GM19395 (cell line): ENCODE measurements around the gene TRAPPC10.

ENCODE experiments used
- ATAC-seq: cut with Tn5 transposase; IDR thresholded peaks from one replicate; pipeline ENCODE4 v1.9.1; 2021; ENCODE audit warnings: mild to moderate bottlenecking, moderate library complexity; ENCODE audit not compliant: unreplicated experiment

The TRAPPC10 gene

GRCh38 chr21:43981151-43981870 is 30.8 kb upstream of the TRAPPC10 start:
- no peak for ATAC-seq

DNA sequence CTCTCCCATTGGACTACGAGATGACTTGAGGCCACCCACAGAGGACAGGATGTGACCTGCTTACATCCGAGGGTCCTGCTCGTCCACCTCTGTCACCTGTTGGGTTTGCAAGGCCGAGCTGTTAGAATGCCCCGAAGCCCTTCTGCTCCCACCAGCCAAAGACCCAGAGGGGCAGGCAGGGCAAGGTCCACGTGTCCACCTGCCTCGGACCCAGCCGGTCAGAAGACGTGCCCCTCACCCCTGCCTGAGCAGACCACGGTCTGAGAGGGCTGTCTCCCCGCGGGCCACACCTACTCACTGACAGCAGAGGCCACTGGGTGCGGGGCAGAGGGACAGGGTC is 30.3 kb upstream of the TRAPPC10 start:
- ATAC-seq, result no peak

- no peak for ATAC-seq
Measured at GRCh38 chr21:43982489-43983078, 29.5 kb upstream of the TRAPPC10 start.

DNA sequence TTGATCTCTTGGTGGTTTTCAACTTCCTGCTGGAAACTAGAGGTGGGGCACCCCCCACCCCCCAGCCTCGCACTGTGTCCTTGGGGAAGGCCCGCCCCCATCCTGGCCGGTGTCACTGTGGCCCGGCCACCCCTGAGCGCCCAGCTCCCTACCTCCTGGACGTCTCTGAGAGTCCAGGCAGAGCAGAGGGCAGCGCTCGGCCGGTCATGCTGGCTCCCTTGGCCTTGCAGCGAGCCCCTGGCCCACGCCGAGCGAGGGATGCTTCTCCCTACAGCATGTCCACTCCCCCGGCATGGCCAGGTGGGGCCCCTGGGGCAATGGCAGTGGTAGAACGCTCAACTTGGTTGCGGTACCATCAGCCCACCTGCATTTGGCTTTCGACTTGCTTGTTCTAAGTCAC is 28.7 kb upstream of the TRAPPC10 start:
- ATAC-seq, result no peak

DNA sequence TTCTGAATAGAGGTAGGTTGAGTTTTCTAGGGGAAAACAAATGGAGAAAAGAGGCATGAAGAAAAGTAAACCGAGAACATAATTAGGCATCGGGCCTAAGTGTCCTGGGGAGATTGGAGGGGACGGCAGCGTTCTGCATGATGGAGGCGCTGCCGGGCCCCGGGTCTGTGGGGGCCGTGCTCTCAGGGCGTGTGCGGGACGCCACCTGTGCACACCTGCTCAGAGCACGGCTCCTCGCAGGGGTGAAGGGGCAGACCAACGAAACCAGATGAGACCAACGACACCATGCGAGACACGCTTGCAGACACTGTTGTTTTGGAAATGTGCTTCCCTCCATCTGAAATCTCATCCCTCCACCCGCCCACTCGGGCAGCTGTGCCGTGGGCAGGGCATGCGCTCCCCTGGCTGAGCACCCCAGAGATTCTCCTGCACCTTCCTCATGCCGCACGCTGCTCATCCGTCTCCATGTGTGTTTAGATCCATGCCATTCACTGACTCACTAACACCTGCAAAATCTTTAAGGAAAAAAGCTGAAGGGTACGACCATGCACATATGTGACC is 28.2 kb upstream of the TRAPPC10 start:
- ATAC-seq, result no peak

GRCh38 chr21:43984905-43985689 is 27.0 kb upstream of the TRAPPC10 start:
- no peak for ATAC-seq

DNA sequence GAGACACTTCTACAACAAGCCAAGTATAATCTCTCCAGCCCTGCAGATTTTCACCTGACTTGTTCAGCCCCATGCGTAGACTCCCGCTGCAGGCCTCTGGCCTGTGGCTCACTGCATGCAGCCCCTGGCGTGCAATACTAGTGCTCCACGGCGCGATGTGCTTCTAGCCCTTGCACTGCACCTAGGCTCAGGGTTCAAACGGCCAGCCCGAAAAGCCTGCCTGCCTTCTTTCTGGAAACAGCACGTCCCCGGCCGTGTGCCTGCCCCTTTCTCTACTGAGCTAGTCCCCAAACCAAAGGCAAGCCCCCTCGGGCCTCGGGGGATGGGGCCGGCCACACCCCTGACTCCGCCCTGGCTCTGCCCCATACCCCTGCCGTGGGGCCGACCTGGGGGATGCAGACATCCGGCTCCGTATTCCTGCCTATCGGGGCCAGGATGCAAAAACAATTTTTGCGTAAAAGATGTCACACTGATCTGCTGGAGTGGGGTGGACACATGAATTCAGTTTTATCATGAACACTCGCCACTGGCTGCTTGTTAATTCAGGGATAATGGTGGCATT is 26.3 kb upstream of the TRAPPC10 start:
- ATAC-seq, result no peak

GRCh38 chr21:43986544-43987451 is 25.3 kb upstream of the TRAPPC10 start:
- no peak for ATAC-seq

DNA sequence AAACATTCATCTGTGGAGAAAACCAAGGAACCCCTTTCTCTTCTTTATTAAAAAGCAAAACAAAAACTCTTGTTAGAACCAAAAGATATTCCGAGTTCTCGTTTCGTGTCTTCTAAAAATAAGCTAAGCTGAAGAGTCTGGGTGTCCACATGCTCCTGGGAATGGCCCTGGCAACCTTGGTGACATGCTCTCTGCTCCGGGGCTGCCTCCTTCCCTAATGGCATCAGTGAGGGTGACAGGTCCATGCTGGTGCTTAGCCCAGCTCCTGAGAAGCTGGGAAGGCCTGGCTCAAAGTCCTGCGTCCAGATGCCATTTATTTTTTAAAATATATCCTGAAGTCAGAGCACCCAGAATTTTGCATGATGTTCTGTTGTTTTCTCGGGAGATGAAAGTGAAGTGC is 24.6 kb upstream of the TRAPPC10 start:
- ATAC-seq, result no peak

- no peak for ATAC-seq
Measured at GRCh38 chr21:43988016-43988415, 24.1 kb upstream of the TRAPPC10 start.

DNA sequence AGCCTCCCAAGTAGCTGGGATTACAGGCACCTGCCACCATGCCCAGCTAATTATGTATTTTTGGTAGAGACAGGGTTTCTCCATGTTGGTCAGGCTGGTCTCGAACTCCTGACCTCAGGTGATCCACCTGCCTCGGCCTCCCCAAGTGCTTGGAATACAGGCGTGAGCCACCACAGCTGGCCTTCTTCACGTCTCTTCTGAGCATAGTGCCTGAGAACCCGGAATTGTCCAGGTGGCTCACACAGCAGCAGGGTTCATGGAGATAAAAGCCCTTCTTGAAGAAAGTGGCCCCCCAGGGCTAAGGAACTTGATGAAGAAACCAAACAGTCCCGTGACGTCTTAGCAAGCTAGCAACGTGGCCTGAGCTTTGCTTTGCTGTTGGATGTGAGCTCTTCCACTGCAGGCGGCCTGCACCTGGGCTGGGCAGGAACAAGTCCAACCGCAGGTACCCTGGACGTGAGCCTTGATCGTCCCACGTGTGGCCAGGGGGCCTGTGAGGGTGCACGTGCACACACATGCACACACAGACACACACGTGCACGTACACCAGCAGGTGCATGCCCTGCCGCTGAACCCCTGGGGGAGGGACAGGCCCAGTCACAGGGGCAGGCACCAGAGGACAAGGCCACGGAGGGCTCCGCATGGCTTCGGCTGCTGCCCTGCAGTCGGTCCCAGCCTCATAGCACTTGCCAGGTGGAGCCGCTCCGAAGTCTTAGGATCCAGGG is 23.4 kb upstream of the TRAPPC10 start:
- no peak for ATAC-seq

DNA sequence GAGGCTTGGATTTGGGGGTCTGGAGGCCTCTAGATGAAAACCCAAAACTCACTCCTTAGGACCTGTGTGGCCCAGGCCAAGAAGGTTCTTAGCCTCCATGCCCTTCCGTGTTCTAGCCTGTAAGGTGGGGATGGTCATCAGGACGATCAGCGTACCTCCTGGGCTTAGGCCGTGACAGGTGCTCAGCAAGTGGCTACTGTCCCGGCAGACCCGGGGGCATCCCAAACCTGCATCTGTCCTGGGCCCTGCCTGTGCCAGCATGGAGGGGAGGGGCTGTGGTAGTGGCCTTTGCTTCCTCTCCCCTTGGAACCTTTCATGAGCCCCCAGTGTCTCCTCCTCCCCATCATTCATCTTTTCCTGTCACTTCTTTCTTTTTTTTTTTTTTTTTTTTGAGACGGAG is 22.7 kb upstream of the TRAPPC10 start:
- no peak for ATAC-seq

DNA sequence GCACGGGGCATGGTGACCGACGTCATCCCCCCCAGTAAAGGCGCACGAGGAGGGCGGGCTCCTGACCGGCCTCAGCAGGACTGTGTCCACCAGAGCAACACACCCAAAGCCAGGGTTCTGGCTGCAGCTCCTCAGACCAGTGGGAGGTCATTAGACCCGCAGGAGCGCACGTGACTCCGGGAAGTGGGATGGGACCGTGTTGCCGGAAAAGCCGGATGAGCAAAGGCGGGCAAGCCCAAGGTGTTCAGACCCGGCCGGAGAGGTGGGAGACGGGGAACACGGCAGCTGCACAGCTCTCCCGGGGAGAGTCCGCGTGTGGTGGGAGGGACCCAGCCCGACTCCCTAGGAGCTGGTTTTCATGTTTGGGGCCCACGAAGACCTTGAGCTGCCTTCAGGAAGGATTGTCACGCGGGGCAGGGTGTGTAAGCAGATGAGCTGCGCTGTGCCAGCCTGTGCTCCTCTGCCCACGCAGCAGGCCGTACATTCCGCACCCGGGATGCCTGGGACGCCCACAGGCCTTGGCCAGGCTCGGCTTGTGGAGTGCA is 20.6 kb upstream of the TRAPPC10 start:
- no peak for ATAC-seq

DNA sequence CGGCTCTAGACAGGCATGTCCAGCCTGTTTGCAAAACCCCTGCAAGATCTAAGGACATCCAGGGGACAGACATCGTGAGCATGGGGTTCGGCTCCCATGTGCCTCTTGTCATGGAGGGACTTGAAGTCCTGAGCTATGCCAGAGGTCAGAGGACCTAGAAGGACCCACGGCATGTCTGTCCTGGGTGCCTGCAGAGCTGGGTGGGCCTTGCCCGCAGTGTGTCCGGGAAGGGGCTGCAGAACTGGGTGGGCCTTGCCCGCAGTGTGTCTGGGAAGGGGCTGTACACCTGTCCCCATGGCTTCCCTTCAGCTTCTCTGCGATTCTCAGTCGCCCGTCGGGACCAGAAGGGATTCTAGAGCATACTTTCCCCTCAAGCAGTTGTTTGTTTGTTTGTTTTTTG is 20.0 kb upstream of the TRAPPC10 start:
- ATAC-seq, result no peak

DNA sequence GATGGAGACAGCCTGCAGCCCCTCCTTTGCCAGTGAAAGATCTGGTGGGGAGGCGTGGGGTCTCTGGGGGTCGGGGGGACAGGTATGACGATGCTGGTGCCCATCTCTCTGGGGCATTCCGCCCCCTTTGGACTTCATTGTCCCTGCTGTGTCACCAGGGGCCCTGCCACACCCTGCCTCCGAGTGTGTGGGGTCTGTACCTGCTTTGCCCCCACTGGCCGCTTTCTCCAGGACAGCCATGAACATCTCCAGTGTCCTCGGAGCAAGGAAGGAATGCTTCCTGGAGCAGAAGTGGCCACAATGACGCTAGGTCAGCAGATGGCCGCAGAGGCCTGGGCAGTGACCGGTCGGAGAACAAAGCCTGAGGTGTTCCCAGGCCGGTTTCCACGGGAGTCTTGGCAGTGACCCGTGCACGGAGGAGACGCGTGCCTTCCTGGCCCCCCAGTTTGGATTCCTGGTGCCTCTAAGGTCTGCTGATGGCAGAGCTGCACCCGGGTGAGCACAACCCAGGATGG is 18.6 kb upstream of the TRAPPC10 start:
- ATAC-seq, result no peak

- ATAC-seq, result no peak
Measured at GRCh38 chr21:43994085-43994484, 18.0 kb upstream of the TRAPPC10 start.

DNA sequence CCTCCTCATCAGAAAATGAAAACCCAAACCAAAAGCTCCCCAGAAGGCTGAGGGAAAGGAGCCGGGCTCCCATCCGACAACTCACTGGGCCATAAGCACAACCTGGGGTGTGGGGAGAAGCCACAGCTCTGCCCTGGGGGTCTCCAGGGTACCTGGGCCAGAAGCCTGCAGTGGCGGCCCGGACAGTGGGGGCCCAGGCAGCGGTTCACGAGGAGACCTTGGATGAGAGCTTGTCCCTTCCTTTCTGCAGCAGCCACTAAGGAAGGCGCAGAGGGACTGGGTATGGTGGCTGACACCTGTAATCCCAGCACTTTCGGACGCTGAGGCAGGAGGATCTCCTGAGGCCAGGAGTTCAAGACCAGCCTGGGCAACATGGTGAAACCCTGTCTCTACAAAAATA is 17.5 kb upstream of the TRAPPC10 start:
- no peak for ATAC-seq

GRCh38 chr21:43995521-43996105 is 16.5 kb upstream of the TRAPPC10 start:
- no peak for ATAC-seq
